Measurements from ENCODE around the gene C1orf74.

- TF ChIP-seq, protein P1, sequence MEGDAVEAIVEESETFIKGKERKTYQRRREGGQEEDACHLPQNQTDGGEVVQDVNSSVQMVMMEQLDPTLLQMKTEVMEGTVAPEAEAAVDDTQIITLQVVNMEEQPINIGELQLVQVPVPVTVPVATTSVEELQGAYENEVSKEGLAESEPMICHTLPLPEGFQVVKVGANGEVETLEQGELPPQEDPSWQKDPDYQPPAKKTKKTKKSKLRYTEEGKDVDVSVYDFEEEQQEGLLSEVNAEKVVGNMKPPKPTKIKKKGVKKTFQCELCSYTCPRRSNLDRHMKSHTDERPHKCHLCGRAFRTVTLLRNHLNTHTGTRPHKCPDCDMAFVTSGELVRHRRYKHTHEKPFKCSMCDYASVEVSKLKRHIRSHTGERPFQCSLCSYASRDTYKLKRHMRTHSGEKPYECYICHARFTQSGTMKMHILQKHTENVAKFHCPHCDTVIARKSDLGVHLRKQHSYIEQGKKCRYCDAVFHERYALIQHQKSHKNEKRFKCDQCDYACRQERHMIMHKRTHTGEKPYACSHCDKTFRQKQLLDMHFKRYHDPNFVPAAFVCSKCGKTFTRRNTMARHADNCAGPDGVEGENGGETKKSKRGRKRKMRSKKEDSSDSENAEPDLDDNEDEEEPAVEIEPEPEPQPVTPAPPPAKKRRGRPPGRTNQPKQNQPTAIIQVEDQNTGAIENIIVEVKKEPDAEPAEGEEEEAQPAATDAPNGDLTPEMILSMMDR (IDR thresholded peaks at IDR 0.05; ENCODE audit: low read depth, low read length, poor library complexity, severe bottlenecking): no peak
- TF ChIP-seq EZH2phosphoT487 (IDR thresholded peaks at IDR 0.05; ENCODE audit: borderline replicate concordance, low read length): no peak
Observed at GRCh38 chr1:209769971-209770370, 14.4 kb downstream of the C1orf74 start.
